ENCODE measurements around the gene SAMD1.
"Not testable (repeated sequence)": the region's sequence is repeated elsewhere in the genome, so short reads cannot be mapped to it uniquely, and the experiment has no call there.

SAMD1 gene

GRCh38 chr19:14061751-14062557 lies 28.6 kb downstream of the SAMD1 start, which contains the start of gene PALM3:
TSS of gene PALM3 (minus strand) at chr19:14062076. CDS start at chr19:14061980, 96 bp downstream.
- DNase-seq: no peak

GRCh38 chr19:14061081-14061749 lies 29.3 kb downstream of the SAMD1 start:
- no peak for DNase-seq

- no peak for DNase-seq
Measured at GRCh38 chr19:14059652-14060155, 30.8 kb downstream of the SAMD1 start.

- no peak for DNase-seq
Measured at GRCh38 chr19:14059093-14059480, 31.5 kb downstream of the SAMD1 start.

GRCh38 chr19:14058182-14059092 lies 32.1 kb downstream of the SAMD1 start:
- no peak for DNase-seq

GRCh38 chr19:14056741-14057356 lies 33.7 kb downstream of the SAMD1 start:
- no peak for DNase-seq

- no peak for DNase-seq
Measured at GRCh38 chr19:14056069-14056666, 34.4 kb downstream of the SAMD1 start.

- DNase-seq: no peak
Measured at GRCh38 chr19:14055396-14055795, 35.2 kb downstream of the SAMD1 start.

GRCh38 chr19:14054721-14055120 lies 35.8 kb downstream of the SAMD1 start:
- DNase-seq: no peak

GRCh38 chr19:14054099-14054498 lies 36.5 kb downstream of the SAMD1 start:
- DNase-seq: no peak

- no peak for DNase-seq
Measured at GRCh38 chr19:14053500-14053899, 37.1 kb downstream of the SAMD1 start.

- DNase-seq: no peak
Measured at GRCh38 chr19:14053032-14053431, 37.5 kb downstream of the SAMD1 start.

- no peak for DNase-seq
Measured at GRCh38 chr19:14052470-14052869, 38.1 kb downstream of the SAMD1 start.

GRCh38 chr19:14051980-14052379 lies 38.6 kb downstream of the SAMD1 start:
- DNase-seq: no peak

GRCh38 chr19:14050961-14051360 lies 39.6 kb downstream of the SAMD1 start:
- not testable (repeated sequence) for DNase-seq

- DNase-seq: no peak
Measured at GRCh38 chr19:14050512-14050911, 40.0 kb downstream of the SAMD1 start.

- DNase-seq: peak in 4 of 56 donors; percentile 0 to 35 (median 12)
Measured at GRCh38 chr19:14048443-14049153, 42.0 kb downstream of the SAMD1 start.

GRCh38 chr19:14047866-14048265 lies 42.7 kb downstream of the SAMD1 start:
- not testable (repeated sequence) for DNase-seq

- DNase-seq: peak in 13 of 56 donors; percentile 9 to 40 (median 18)
Measured at GRCh38 chr19:14042659-14043608, 47.6 kb downstream of the SAMD1 start.

All from amygdala (tissue), 56 donors.